NOMO-1 treated with dmso at 0.1 percent for 144 hours (cell line): ENCODE results near the gene AP1B1.
"Not testable (repeated sequence)": the region's sequence is repeated elsewhere in the genome, so short reads cannot be mapped to it uniquely, and the experiment has no call there.

Source experiments
- DNase-seq: peaks from one replicate; lab custom pipeline; 2025; ENCODE audit not compliant: unreplicated experiment; lab: John Stamatoyannopoulos, UW

The AP1B1 gene

DNA sequence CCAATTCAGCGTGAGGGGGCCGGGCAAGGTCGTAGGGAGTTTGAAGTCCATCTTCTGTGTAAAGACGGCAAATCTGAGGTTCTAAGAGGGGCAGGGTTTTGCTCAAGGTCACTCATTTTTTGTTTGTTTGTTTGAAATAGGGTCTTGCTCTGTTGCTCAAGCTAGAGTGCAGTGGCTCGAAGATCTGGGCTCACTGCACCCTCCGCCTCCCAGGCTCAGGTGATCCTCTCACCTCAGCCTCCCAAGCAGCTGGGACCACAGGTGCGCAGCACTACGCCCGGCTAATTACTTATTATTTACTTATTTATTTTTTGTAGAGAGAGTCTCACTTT, 355 bp upstream of the AP1B1 start:
- no peak for DNase-seq

GRCh38 chr22:29386708-29387107, 1.7 kb downstream of the AP1B1 start:
- DNase-seq: no peak

- DNase-seq: peak; percentile 78
Measured at GRCh38 chr22:29385748-29386147, 2.6 kb downstream of the AP1B1 start.

GRCh38 chr22:29385151-29385704, 3.1 kb downstream of the AP1B1 start:
- no peak for DNase-seq

GRCh38 chr22:29383740-29384139, 4.6 kb downstream of the AP1B1 start:
- DNase-seq: no peak

- DNase-seq: no peak
Measured at GRCh38 chr22:29382580-29383302, 5.6 kb downstream of the AP1B1 start.

DNA sequence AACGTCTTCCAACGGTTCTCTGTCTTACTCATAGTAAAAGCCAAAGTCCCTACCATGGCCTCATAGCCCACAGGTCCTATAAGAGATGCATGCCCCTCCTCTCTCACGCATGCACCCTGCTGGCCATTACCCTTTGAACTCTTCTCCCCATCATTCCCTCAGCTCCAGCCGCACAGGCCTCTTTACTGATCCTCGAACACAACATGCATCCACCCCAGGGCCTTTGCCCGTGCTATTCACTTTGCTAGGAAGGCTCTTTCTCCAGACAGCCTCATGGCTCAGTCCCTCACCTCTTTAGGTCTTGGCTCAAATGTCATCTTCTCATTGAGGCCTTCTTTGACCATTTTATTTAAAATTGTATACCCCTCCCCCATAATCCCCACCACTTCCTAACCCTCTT, 7.5 kb downstream of the AP1B1 start:
- DNase-seq: no peak

DNA sequence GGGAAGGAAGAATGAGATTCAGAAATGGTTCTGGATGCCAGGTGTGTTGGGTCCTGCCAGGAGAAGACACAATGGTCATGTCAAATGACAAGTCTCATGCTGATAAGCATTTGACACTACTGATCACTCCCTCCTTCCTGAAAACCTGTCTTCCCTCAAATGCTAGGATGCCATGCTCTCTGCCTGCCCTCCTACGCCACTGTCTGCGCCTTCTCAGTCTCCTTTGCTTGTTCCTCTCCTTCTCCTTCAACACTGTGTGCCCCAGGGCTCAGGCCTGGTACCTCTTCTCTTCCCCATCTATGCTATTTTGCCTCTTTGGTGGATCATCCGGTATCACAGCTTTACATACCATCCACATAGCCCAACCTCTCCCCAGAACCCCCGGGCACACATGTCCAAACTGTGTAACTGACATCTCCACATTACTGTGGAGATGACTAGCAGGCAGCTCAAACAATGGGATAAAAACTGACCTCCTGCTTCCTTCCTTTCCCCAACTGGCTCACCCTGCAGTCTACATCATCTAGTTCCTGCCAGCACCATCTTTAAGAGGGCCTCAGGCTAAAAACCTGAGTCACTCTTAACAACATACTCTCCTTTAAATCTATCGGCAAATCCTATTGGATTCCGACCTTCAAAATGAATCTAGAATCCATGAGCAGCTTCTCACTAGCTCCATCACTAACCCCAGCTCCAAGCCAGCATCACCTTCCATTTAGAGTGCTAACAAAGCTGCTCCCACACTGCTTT, 8.2 kb downstream of the AP1B1 start:
- DNase-seq: no peak

- no peak for DNase-seq
Measured at GRCh38 chr22:29379258-29379657, 9.1 kb downstream of the AP1B1 start.

DNA sequence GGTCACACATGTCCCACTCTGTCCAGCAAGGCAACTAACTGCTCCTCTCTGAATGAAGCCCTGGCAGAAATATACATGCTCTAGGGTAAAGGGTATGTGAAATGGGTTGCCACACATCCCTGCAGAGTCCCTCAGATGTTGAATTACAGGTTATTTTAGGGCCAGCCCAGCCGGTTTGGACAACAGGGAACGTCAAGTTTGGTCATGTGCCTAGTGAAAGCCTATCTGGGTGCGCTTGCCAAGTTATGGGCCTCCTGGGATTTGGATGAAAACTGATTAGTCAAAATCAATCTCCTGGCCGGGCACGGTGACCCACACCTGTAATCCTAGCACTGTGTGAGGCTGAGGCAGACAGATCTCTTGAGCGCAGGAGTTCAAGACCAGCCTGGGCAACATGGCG, 10.4 kb downstream of the AP1B1 start:
- no peak for DNase-seq

DNA sequence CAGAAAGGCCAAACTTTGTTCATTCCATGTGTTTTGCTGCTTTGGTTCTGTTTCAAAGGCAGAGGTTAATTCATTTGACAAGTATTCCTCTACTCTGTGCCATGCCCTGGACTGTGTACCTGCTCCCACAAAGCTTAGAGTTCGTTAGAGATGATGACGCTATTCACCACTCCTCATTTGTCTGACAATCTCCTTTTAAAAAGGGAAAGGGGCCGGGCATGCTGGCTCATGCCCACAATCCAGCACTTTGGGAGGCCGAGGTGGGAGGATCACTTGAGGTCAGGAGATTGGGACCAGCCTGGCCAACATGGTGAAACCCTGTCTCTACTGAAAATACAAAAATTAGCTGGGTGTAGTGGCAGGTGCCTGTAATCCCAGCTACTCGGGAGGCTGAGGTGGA, 11.7 kb downstream of the AP1B1 start:
- DNase-seq: not testable (repeated sequence)

GRCh38 chr22:29375398-29376076, 12.8 kb downstream of the AP1B1 start:
- no peak for DNase-seq

GRCh38 chr22:29374806-29375205, 13.6 kb downstream of the AP1B1 start:
- not testable (repeated sequence) for DNase-seq

DNA sequence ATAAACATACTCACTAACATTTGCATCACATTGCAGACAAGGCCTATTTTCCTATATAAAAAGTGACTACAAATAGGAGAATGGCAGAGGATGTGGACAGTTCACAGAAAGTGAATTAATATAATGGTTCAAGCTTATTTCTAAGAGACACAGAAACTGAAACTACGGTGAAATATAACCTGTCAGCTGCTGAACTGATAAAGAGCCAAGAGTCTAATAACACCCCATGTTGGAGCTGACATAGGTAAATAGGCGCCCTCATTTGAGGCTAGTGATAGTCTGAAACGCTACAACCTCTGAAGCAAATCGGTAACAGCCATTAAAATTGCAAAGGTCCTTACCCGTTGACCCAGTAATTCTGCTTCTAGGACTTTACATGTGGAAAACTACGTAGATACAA, 14.0 kb downstream of the AP1B1 start:
- no peak for DNase-seq

GRCh38 chr22:29370537-29370936, 17.8 kb downstream of the AP1B1 start:
- DNase-seq: no peak

- no peak for DNase-seq
Measured at GRCh38 chr22:29369460-29369859, 18.9 kb downstream of the AP1B1 start.

DNA sequence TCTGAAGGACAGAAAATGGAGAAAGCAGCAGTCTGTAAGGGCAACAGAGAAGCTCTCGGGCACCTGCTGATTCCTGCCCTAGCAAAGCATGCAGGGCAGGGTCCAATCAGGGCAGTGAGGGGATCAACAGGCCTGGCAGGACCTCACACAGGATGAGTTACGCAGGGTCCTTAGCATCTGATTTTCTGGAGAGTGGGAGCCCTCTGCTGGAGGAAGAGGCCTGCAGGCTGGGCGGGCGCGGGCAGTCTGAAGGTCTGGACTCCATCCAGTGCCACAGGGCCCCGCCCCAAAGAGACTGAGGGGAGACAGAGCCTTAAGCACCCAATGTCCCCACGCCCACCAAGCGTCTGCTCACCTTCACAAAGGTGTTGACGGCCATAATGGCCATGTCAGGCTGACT, 28.9 kb downstream of the AP1B1 start:
- DNase-seq: no peak

GRCh38 chr22:29357193-29357890, 31.0 kb downstream of the AP1B1 start:
- not testable (repeated sequence) for DNase-seq

DNA sequence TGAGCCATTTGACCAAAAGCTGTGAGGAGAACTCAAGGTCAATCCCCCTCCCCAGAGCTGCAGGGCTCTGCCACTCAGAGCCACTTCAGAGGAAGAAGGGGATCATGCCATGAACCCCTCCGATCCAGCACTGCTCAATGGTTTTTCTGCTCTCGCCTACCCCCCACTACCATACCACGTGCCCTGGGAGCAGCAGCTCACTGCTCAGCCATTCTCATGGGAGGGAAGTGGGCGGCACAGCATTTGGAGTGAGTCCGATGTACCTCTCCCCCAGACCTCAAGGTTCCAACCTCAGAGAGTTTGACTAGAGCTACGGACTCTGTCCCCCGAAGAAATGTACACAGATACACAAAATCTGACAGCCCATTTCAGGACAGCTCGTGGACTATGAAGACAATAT, 34.5 kb downstream of the AP1B1 start:
- DNase-seq: no peak

GRCh38 chr22:29353286-29353685, 35.1 kb downstream of the AP1B1 start:
- DNase-seq: no peak

DNA sequence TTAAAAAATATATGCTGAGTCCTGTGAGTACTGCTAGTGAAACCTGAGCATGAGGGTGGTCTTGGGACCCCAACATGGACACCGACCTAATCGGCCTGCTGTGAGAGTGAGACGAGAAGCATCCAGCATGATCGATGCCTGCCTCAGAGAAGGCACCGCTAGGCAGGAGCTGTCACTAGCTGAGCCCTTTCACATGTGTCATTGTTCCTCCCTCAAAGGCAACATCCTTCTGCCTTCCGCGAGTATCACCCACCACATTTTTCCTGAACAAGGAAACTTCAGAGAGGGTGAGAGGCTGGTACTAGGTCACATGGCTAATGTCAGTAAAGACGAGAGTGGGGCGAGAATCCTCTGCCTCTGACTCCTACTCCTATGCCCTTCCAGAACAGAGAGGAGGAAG, 35.6 kb downstream of the AP1B1 start:
- no peak for DNase-seq
